ENCODE results near the gene HS3ST4.
"Not testable (repeated sequence)": the region's sequence is repeated elsewhere in the genome, so short reads cannot be mapped to it uniquely, and the experiment has no call there.

Gene HS3ST4

DNA sequence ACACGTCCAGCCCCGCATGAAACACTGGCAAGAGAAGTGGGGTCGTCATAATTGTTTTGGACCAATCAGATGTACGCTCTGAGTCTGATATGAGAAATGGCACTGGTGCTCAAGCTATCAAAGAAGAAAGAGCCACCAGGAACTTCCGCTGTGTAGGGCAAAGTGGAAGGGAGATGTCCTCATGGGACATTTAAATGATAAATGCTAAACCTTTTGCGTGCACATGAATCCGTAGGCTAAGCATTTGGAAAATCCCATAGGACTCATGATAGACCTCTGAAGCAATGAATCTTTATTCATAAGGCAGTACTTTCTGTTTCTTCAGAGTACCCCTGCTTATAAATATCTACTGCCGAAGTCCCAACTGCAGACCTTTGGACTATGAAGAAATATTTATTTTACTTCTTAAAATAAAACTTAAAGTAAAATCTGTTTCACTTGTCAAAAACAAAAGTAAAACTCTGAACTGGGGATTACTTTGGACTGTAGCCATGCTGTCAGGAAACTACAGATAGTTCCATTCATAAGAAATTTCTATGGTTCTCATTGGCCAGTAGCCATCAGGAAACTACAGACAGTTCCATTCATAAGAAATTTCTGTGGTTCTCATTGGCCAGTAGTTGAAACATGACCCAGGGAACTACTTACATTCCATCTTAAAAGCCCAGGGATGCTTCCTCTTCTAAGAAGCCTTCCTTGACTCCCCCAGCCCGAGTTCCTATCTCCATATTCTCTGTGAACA is 335.1 kb downstream of the HS3ST4 start:
- no peaks in the 10 kb centered on the region for H3K36me3 ChIP-seq (ENCODE audit: control insufficient read depth, insufficient read depth, low read length)
- no peak overlapping the region for H3K4me3 ChIP-seq (ENCODE audit: low read depth, low read length)
- no peaks in the 10 kb centered on the region for H3K27me3 ChIP-seq (ENCODE audit: control insufficient read depth, insufficient read depth, low read length)
- no peak overlapping the region for H3K9ac ChIP-seq (ENCODE audit: low read depth, low read length)
- no peaks in the 10 kb centered on the region for H3K9me3 ChIP-seq (ENCODE audit: control insufficient read depth, insufficient read depth, low read length)
- H3K4me1 ChIP-seq (ENCODE audit: control insufficient read depth, insufficient read depth, low read length): no peaks in the 10 kb centered on the region

DNA sequence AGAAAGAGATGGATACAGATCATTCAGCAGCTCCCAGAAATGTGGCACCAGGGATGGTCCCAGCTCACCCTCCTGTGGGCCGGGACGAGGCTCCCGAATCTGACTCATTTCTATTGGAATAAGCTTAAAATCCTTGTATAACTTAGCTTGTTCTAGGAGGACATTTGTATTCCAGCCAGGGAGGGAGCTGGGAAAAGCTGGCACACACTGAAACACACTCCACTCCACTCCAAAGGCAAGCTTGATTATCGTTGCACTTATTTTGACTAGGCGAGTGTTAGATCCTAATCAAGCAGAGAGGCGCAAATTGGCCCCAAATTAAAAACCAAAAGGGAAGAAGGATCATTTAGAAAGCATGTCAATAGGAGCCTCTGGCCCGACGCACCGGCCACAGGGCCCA is 339.5 kb downstream of the HS3ST4 start:
- no peaks in the 10 kb centered on the region for H3K9me3 ChIP-seq (ENCODE audit: control insufficient read depth, insufficient read depth, low read length)
- no peaks in the 10 kb centered on the region for H3K27me3 ChIP-seq (ENCODE audit: control insufficient read depth, insufficient read depth, low read length)
- no peaks in the 10 kb centered on the region for H3K36me3 ChIP-seq (ENCODE audit: control insufficient read depth, insufficient read depth, low read length)
- no peak overlapping the region for H3K4me3 ChIP-seq (ENCODE audit: low read depth, low read length)
- no peak overlapping the region for H3K9ac ChIP-seq (ENCODE audit: low read depth, low read length)
- H3K4me1 ChIP-seq (ENCODE audit: control insufficient read depth, insufficient read depth, low read length): no peaks in the 10 kb centered on the region

DNA sequence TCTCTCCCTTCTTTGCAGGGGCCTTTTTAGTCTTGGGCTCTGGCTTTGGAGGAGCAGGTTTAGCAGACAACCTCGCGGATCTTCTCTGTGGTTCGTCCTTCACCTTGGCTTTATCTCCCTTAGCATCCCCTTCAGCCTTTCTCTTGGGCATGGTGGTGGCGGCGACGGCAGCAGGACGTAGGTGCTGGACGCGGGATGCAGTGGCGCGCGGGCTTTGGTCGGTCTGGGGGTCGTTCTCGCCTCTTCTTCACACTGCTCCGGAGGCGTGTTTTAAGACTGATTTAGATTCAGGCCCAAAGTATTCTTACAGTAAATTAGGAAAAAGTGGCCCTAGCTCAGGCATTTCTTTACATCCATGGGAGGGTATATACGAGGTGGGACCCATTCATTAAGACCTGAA is 340.9 kb downstream of the HS3ST4 start:
- H3K4me1 ChIP-seq (ENCODE audit: control insufficient read depth, insufficient read depth, low read length); H3K36me3 ChIP-seq (ENCODE audit: control insufficient read depth, insufficient read depth, low read length); H3K9ac ChIP-seq (ENCODE audit: low read depth, low read length); H3K27me3 ChIP-seq (ENCODE audit: control insufficient read depth, insufficient read depth, low read length); H3K9me3 ChIP-seq (ENCODE audit: control insufficient read depth, insufficient read depth, low read length); H3K4me3 ChIP-seq (ENCODE audit: low read depth, low read length): not testable (repeated sequence)

DNA sequence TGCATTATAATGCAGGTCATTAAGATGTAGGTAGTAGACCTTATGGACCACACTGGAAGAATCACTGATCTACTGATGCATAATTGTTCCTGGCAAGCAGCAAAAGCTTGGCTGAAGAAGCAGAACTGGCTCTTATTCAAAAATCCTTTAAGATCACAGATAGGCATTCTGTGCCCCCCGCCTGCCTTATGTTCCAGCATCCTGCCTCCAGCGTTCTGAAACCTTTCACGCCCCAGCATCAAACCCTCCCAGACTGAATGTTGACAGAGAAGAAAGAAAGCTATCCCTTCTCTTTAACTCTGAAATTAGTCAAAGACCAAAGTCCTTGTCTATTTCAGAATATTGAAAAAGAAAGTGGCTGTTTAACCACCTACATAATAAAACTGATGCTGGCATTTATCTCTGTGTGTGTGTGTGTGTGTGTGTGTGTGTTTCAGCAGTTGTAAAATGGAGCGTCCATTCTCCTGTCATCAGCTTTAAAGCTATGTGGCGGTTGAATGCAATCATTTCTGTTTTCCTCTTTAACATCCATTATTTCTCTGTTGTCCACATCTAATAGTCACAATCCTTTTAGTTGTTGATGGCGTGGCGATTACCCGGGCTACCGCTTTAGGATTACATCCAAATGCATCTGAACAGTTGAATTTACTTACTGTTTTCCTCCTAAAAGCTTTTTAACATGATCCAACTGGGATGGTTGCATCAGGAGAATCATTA is 350.4 kb downstream of the HS3ST4 start:
- H3K4me3 ChIP-seq (ENCODE audit: low read depth, low read length): no peak overlapping the region
- H3K9ac ChIP-seq (ENCODE audit: low read depth, low read length): no peak overlapping the region

DNA sequence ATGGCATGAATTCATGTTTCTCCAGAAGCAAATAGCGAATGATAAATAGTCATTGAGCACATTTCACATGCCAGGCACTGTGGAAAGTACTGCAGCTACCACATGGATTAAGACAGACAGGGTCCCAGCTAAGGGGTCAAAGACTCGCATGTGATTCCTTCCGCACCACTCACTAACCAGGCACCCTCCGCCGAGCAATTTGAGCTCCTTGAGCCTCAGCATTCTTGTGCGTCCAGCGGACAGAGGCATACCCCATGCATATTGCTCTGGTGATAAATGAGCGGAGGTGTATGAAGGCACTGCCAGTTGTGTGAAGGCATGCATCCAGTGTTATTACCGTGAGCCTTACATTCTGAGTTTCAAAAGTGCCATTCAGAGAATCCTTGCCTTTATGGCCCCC is 358.7 kb downstream of the HS3ST4 start:
- Histone ChIP-seq H3K27me3 (ENCODE audit: control insufficient read depth, insufficient read depth, low read length) (no peaks in the 10 kb centered on the region), H3K9me3 (ENCODE audit: control insufficient read depth, insufficient read depth, low read length) (no peaks in the 10 kb centered on the region), H3K9ac (ENCODE audit: low read depth, low read length) (no peak overlapping the region), H3K36me3 (ENCODE audit: control insufficient read depth, insufficient read depth, low read length) (no peaks in the 10 kb centered on the region), H3K4me3 (ENCODE audit: low read depth, low read length) (peak overlapping the region; percentile 2), H3K4me1 (ENCODE audit: control insufficient read depth, insufficient read depth, low read length) (peaks cover 20% of the 10 kb centered on the region)

More for the DNA sequence above, 350.4 kb downstream of the HS3ST4 start:
- no peaks in the 10 kb centered on the region for H3K27me3 ChIP-seq (ENCODE audit: control insufficient read depth, insufficient read depth, low read length)
- H3K9me3 ChIP-seq (ENCODE audit: control insufficient read depth, insufficient read depth, low read length): no peaks in the 10 kb centered on the region
- H3K36me3 ChIP-seq (ENCODE audit: control insufficient read depth, insufficient read depth, low read length): no peaks in the 10 kb centered on the region
- no peaks in the 10 kb centered on the region for H3K4me1 ChIP-seq (ENCODE audit: control insufficient read depth, insufficient read depth, low read length)

DNA sequence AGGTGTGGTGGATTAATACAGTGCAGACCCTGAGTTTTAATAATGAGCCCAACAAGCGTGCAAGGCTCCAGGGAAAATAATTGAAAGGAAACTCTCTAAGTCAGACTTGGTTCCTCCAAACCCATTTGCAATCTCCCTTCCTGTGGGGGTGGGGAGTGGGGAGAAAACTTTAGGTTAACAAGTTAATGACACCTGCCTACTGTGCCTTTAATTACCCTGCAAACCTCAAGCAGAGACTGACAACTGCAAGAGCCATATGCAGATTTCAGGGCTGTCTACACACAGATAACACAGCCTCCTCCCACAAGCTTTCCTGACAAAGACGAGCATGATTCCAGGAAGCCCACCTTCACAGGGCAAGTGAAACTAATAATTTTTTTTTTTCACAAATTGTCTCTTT is 359.3 kb downstream of the HS3ST4 start:
- H3K27me3 ChIP-seq (ENCODE audit: control insufficient read depth, insufficient read depth, low read length): no peaks in the 10 kb centered on the region
- H3K9ac ChIP-seq (ENCODE audit: low read depth, low read length): no peak overlapping the region
- H3K4me1 ChIP-seq (ENCODE audit: control insufficient read depth, insufficient read depth, low read length): peaks cover 24% of the 10 kb centered on the region
- peak overlapping the region; percentile 2 for H3K4me3 ChIP-seq (ENCODE audit: low read depth, low read length)
- no peaks in the 10 kb centered on the region for H3K9me3 ChIP-seq (ENCODE audit: control insufficient read depth, insufficient read depth, low read length)
- no peaks in the 10 kb centered on the region for H3K36me3 ChIP-seq (ENCODE audit: control insufficient read depth, insufficient read depth, low read length)

DNA sequence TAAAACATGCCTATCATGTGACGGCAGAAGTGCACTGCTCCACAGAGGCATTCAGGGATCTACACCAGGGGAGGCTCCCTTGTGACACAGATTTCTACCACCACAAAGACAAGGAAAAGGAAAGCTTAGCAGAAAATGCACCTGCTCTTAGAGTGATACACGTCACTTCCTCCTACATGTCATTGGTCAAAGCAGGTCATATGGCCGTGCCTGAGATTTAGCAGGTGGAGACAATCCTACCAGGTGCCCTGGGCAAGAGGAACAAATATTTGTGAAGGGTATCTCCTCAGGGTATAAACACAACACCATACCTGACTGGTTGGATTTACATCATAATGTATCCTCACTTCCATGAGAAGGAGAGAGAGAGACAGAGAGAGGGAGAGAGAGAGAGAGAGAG is 362.1 kb downstream of the HS3ST4 start:
- no peak overlapping the region for H3K4me3 ChIP-seq (ENCODE audit: low read depth, low read length)
- no peaks in the 10 kb centered on the region for H3K27me3 ChIP-seq (ENCODE audit: control insufficient read depth, insufficient read depth, low read length)
- H3K9me3 ChIP-seq (ENCODE audit: control insufficient read depth, insufficient read depth, low read length): no peaks in the 10 kb centered on the region
- peaks cover 28% of the 10 kb centered on the region for H3K4me1 ChIP-seq (ENCODE audit: control insufficient read depth, insufficient read depth, low read length)
- no peak overlapping the region for H3K9ac ChIP-seq (ENCODE audit: low read depth, low read length)
- no peaks in the 10 kb centered on the region for H3K36me3 ChIP-seq (ENCODE audit: control insufficient read depth, insufficient read depth, low read length)

DNA sequence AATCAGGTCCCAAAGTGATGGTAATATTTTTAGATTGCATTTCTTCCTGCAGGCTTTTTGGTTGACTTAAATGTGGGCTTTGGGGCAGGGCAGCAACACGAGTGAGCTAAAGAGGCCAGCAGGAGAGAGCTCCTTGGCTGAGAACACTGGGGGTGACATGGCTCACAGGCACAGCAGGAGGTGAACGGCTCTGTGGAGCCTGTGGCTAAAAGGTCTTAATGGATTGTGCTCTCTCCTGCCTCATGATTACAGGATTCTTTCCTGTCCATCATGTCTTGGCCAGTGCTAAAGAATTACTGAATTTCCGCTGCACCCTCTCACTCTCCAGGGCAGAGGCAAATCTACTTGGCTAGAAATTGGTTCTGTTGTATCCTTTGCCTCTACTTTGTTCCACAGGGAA is 366.6 kb downstream of the HS3ST4 start:
- Histone ChIP-seq H3K9me3 (ENCODE audit: control insufficient read depth, insufficient read depth, low read length) (no peaks in the 10 kb centered on the region), H3K27me3 (ENCODE audit: control insufficient read depth, insufficient read depth, low read length) (no peaks in the 10 kb centered on the region), H3K4me3 (ENCODE audit: low read depth, low read length) (no peak overlapping the region), H3K9ac (ENCODE audit: low read depth, low read length) (no peak overlapping the region), H3K4me1 (ENCODE audit: control insufficient read depth, insufficient read depth, low read length) (peaks cover 13% of the 10 kb centered on the region), H3K36me3 (ENCODE audit: control insufficient read depth, insufficient read depth, low read length) (no peaks in the 10 kb centered on the region)

DNA sequence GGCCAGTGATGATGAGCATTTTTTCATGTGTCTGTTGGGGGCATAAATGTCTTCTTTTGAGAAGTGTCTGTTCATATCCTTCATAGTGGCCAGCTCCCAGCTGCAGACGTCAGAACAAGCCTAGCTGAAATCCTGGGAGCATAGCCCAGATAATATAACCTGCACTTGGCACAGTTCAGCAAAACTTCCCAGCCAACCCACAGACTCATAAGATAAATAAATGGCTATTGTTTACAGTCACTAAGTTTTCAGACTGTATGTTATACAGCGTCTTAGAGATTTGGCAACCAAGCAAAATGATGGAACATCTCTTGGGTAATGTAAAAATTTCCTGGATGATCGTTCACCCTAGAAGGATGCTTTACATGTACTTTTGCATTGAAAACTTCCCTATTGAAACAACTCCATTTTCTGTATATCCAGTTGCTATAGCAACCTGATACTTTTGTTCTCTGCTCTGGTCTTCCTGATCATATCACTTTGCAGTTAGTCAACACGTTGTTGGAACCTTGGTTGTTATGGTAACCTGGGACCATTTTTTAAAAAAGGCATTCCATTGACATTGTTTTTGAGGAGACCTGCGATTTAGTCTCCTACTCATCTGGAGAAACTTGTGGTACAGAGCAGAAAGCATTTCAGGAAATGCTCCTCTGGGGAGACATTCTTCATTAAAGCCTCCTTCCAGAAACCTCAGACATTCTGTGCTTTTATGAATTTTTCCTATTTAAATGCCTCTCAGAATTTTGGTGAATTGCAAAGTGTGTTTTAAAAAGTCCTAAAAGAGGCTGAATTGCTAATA is 378.7 kb downstream of the HS3ST4 start:
- no peak overlapping the region for H3K4me3 ChIP-seq (ENCODE audit: low read depth, low read length)
- H3K36me3 ChIP-seq (ENCODE audit: control insufficient read depth, insufficient read depth, low read length): no peaks in the 10 kb centered on the region
- H3K9ac ChIP-seq (ENCODE audit: low read depth, low read length): no peak overlapping the region
- no peaks in the 10 kb centered on the region for H3K9me3 ChIP-seq (ENCODE audit: control insufficient read depth, insufficient read depth, low read length)
- H3K27me3 ChIP-seq (ENCODE audit: control insufficient read depth, insufficient read depth, low read length): no peaks in the 10 kb centered on the region
- peaks cover 14% of the 10 kb centered on the region for H3K4me1 ChIP-seq (ENCODE audit: control insufficient read depth, insufficient read depth, low read length)

DNA sequence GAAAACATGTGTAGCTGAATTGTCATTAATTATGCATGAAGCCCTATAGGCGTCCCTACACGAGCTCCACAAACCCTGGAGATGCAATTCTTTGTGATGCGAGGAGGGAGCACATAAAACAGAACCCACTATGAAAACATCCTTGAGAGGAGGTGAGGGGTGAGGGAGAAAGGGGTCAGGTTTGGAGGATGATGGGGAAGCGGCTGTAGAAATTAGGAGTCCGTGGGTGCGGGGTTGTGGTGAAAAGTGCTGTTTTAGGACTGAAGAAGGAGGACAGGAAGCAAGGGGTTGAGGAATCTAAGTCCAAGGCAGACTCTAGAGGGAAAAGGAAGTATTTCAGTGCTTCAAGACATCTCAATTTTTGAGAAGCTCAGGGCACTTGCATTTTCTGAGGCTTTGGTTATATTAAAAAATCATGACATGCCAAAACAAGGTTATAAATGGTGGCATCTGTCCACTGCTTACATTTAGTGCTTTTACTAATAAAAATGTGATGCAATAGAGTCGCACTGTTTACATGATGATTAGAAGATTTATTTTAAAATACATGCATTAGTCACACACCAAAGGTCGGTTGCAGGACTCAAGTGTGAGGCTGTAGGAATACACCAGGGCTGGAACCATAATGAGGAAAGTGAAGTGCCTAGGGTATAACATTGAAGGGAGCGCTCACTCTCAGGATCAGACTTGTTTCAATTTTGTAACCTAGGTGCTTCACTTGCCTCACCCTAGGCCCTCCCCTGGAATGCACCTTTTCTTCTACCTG is 379.5 kb downstream of the HS3ST4 start:
- Histone ChIP-seq H3K9ac (ENCODE audit: low read depth, low read length) (no peak overlapping the region), H3K9me3 (ENCODE audit: control insufficient read depth, insufficient read depth, low read length) (no peaks in the 10 kb centered on the region), H3K4me3 (ENCODE audit: low read depth, low read length) (no peak overlapping the region), H3K27me3 (ENCODE audit: control insufficient read depth, insufficient read depth, low read length) (no peaks in the 10 kb centered on the region), H3K4me1 (ENCODE audit: control insufficient read depth, insufficient read depth, low read length) (peaks cover 14% of the 10 kb centered on the region), H3K36me3 (ENCODE audit: control insufficient read depth, insufficient read depth, low read length) (no peaks in the 10 kb centered on the region)

DNA sequence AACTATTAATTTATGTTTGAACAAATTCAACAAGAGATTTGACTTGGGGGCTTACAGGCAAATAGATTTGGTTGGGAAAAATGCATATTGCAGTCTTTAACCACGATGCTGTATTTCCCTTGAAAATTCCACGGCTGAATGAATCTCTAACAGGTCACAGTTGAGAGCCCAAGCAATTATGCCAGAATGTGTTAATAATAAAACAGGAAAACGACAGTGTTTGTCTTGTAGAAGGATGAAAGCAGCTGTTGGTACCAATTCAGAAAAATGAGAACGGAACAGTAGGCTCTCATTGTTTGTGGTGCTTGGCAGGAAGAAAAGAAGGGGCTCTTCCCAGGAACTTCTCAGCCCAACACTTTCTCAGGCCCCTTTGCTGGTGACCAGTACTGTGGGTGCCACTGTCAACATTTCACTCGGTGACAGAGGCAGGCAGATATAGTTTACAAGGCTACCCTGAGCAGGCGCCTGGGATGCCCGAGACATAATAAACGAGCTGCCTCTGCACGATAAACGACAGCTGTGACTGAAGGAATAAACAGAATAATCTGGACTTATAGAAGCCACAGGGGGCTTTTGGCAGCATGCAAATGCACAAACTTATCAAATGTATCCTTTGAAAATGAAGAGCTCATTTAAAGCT is 387.1 kb downstream of the HS3ST4 start:
- no peaks in the 10 kb centered on the region for H3K4me1 ChIP-seq (ENCODE audit: control insufficient read depth, insufficient read depth, low read length)
- H3K9ac ChIP-seq (ENCODE audit: low read depth, low read length): no peak overlapping the region
- no peaks in the 10 kb centered on the region for H3K36me3 ChIP-seq (ENCODE audit: control insufficient read depth, insufficient read depth, low read length)
- H3K27me3 ChIP-seq (ENCODE audit: control insufficient read depth, insufficient read depth, low read length): no peaks in the 10 kb centered on the region
- no peaks in the 10 kb centered on the region for H3K9me3 ChIP-seq (ENCODE audit: control insufficient read depth, insufficient read depth, low read length)
- no peak overlapping the region for H3K4me3 ChIP-seq (ENCODE audit: low read depth, low read length)
